Rectal smooth muscle tissue (tissue), 1 donor: ENCODE measurements around the gene CIDEB.

Experiments used
- H3K27ac ChIP-seq: one replicate; pipeline ENCODE4 v1.7.0; 2013; ENCODE audit warnings: low read depth, low read length, inconsistent platforms
- H3K27me3 ChIP-seq: one replicate; pipeline ENCODE4 v1.7.0; 2013; ENCODE audit warnings: low read length; ENCODE audit not compliant: control insufficient read depth, insufficient read depth
- H3K36me3 ChIP-seq: one replicate; pipeline ENCODE4 v1.7.0; 2013; ENCODE audit warnings: low read length; ENCODE audit not compliant: control insufficient read depth, insufficient read depth
- H3K4me1 ChIP-seq: one replicate; pipeline ENCODE4 v1.7.0; 2013; ENCODE audit warnings: low read length; ENCODE audit not compliant: control insufficient read depth, insufficient read depth
- H3K4me3 ChIP-seq: one replicate; pipeline ENCODE4 v1.7.0; 2013; ENCODE audit warnings: low read length
- H3K9ac ChIP-seq: one replicate; pipeline ENCODE4 v1.7.0; 2013; ENCODE audit warnings: low read length

The CIDEB gene

DNA sequence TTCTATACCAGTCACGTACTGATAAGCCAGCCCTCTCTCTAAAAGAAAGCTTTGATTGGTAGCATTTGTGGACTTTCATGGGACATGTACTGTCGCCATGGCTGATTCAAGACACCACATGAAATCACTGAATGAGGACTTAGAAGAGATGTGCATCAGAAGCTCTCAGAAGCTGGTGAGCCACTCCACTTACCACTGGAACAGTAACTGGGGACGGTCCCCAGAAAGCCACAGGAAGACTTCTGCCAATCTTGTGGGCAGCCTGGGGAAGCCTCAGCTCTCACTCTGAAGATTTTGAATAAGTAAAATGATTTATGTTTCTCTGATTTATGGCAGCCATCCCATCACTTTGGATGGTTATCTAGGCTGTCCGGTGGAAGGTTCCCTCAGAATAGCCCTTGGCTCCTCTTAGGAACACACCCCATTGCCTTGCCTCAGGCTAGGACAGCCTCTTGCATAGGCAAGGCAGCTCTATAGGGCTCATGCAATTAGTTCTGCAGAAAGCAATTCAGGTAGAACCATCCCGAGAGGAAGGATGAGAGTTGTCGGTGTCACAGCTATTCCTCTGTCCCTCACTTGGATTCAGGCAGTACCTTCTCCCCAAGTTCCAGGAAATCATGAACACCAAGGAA, 18.0 kb downstream of the CIDEB start:
- H3K27ac ChIP-seq, result no peak overlapping the region
- H3K36me3 ChIP-seq, result peaks cover 34% of the 10 kb centered on the region

DNA sequence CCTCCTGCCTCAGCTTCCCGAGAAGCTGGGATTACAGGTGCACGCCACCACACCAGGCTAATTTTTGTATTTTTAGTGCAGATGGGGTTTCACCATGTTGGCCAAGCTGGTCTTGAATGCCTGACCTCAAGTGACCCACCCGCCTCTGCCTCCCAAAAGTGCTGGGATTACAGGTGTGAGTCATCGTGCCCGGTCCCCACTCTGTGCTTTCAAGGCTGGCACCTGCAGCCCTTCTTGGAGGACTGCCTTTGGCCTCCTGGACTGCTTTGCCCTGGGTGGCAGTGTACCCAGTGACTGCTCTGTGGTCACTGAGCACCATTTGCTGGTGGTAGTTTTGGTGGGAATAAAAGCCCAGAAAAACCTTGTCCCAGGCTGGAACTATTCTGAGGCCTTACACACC, 20.8 kb downstream of the CIDEB start:
- Histone ChIP-seq H3K27me3 (no peaks in the 10 kb centered on the region), H3K27ac (no peak overlapping the region), H3K36me3 (peaks cover 26% of the 10 kb centered on the region), H3K4me3 (no peak overlapping the region), H3K9ac (no peak overlapping the region), H3K4me1 (no peaks in the 10 kb centered on the region)

More for the DNA sequence above, 18.0 kb downstream of the CIDEB start:
- Histone ChIP-seq H3K4me3 (no peak overlapping the region), H3K4me1 (no peaks in the 10 kb centered on the region), H3K27me3 (no peaks in the 10 kb centered on the region), H3K9ac (no peak overlapping the region)

DNA sequence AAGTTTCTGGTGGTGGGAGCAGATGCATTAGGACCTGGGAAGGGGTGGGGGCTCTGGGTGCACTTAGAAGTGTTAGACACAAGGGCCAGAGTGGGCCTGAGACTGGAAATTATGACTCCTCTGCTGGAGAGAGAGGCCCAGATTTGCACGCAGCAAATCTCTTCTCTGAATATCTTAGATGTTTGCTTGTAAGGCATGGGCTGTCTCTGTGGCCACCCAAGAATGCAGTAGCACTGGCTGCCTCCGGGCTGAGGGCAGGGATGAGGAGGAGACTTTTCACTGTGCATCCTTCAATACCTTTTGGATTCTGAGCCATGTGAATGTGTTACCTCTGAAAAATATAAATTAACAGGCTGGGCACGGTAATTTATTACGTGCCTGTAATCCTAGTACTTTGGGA, 22.4 kb downstream of the CIDEB start:
- no peak overlapping the region for H3K4me3 ChIP-seq
- no peak overlapping the region for H3K27ac ChIP-seq
- H3K36me3 ChIP-seq, result peaks cover 9% of the 10 kb centered on the region
- H3K9ac ChIP-seq, result no peak overlapping the region
- H3K27me3 ChIP-seq, result no peaks in the 10 kb centered on the region
- H3K4me1 ChIP-seq, result no peaks in the 10 kb centered on the region

DNA sequence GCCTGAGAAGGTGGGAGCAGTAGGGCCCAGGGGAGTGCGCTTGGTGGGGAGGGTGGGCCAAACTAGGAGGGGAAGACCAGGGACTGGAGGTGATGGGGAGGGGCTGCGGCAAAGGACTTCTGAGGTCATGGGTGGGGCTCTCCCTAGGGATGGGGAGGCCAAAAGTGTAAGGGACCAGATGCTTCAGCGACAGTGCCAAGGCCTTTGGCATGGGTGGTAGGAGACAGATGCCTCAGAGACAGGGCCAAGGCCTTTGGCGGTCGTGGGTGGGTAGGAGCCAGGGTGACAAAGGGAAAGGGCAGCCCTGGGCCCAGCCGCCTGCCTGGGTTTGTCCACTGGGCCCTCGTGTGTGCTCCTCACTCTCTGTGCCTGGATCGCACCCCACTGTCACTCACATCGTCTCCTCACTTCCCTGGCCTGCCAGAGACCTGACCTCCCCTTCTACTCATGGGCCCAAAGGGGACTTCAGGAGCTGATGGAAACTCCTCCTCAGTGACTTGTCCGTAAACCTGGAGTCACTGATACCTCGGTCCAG, 23.2 kb downstream of the CIDEB start:
- H3K9ac ChIP-seq, result no peak overlapping the region
- H3K4me3 ChIP-seq, result no peak overlapping the region
- no peaks in the 10 kb centered on the region for H3K4me1 ChIP-seq
- no peak overlapping the region for H3K27ac ChIP-seq
- peaks cover 3% of the 10 kb centered on the region for H3K36me3 ChIP-seq
- H3K27me3 ChIP-seq, result no peaks in the 10 kb centered on the region

DNA sequence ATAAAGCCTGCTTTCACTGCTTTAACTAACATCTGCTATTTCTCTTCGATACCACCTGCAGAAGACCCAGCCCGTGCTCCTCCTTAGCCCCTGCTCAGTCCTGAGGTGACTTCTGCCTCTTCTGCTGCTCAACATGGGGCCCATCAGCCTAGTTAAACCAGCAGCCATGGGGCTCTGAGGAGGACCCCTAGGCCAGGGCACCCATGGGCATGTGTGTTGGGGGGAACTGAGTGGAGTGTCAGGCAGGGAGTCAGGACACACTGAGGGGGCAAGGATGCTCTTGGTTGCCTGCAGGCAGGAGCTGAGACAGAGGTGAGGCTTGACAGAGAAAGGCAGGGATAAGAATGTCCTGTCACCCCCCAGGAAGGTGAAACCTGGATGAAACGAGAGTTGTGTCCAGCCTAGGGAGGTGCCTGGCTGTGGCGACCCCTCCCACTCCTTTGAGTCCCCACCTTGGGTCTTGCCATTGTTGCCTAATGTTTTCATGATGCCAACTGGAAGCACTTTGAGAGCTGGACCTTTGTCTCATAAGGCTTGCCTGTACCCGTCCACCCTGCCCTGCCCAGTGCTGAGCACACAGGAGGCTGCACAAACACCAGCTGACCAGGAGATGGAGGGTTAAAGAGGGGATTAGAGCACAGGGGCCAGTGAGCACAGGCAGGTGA, 23.8 kb downstream of the CIDEB start:
- no peaks in the 10 kb centered on the region for H3K36me3 ChIP-seq
- H3K27ac ChIP-seq, result no peak overlapping the region
- H3K27me3 ChIP-seq, result no peaks in the 10 kb centered on the region
- no peak overlapping the region for H3K4me3 ChIP-seq
- no peak overlapping the region for H3K9ac ChIP-seq
- no peaks in the 10 kb centered on the region for H3K4me1 ChIP-seq

DNA sequence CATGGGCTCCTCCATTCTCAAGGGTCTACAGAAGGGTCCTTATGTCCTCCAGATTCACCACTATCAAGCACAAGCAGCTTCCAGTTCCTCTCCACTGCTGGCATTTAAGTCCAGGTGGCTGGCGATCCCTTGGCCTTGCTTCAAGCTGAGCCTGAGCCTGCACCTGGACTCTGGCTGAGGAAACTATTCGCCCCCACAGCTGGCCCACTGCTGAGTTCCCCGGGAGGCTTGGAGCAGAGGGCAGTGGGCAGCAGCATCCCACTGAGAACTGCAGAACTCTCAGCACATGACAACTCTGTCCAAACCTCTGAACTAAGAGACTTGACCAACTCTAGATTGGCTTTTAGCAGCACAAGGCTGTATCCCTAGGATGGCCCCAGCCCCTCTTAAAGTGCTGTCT, 25.0 kb downstream of the CIDEB start:
- no peak overlapping the region for H3K4me3 ChIP-seq
- H3K9ac ChIP-seq, result no peak overlapping the region
- H3K27me3 ChIP-seq, result no peaks in the 10 kb centered on the region
- no peaks in the 10 kb centered on the region for H3K4me1 ChIP-seq
- no peaks in the 10 kb centered on the region for H3K36me3 ChIP-seq
- H3K27ac ChIP-seq, result no peak overlapping the region

DNA sequence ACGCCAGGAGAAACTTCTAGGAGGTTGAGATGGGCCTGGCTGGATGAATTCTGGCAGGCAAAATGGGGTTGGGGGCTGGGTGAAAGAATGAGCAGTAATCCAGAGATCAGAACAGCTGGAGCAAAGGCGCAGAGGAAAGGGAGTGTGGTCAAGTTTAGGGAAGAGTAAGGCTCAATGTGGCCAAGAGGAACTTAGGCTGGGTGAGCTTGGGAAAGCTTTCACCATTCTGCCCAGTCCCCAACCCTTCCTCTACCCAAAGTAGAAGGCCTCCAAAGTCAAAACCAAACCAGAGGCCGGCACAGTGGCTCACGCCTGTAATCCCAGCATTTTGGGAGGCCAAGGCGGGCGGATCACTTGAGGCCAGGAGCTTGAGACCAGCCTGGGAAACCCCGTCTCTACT, 26.1 kb downstream of the CIDEB start:
- H3K27me3 ChIP-seq, result no peaks in the 10 kb centered on the region
- no peak overlapping the region for H3K27ac ChIP-seq
- H3K36me3 ChIP-seq, result no peaks in the 10 kb centered on the region
- H3K4me3 ChIP-seq, result no peak overlapping the region
- H3K9ac ChIP-seq, result no peak overlapping the region
- H3K4me1 ChIP-seq, result no peaks in the 10 kb centered on the region

DNA sequence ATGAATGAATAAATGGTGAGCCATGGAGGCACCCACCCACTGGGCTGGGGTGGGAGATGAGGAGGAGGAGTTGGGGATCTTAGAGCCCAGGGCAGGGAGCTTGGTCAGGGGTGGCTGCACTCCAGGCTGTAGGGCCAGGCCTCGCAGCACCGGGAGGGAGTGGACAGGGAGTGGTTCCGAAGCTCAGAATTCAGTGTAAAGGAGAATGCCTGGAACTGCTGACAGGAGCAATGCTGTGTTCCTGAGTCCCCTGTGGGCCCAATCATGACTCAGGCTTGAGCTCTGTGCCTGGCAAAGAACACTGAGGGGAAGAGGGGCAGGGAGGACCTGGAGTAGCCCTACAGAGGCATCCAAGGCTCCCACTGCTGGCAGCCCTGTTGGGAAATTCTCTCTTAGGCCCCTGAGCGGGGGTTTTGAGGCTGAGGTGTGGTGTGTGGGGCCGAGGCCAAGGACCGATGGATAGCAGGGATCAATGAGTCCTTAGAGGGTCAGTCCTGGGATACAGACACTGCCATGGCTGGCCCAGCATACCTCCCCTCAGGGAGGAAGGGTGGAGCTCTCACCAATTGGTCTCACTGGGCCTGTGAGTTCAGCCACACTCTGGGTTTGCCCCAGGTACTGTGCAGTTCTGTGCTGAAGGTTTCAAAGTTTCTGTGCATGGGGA, 26.8 kb downstream of the CIDEB start:
- Histone ChIP-seq H3K4me1 (no peaks in the 10 kb centered on the region), H3K27ac (no peak overlapping the region), H3K9ac (no peak overlapping the region), H3K36me3 (no peaks in the 10 kb centered on the region), H3K4me3 (no peak overlapping the region), H3K27me3 (no peaks in the 10 kb centered on the region)

DNA sequence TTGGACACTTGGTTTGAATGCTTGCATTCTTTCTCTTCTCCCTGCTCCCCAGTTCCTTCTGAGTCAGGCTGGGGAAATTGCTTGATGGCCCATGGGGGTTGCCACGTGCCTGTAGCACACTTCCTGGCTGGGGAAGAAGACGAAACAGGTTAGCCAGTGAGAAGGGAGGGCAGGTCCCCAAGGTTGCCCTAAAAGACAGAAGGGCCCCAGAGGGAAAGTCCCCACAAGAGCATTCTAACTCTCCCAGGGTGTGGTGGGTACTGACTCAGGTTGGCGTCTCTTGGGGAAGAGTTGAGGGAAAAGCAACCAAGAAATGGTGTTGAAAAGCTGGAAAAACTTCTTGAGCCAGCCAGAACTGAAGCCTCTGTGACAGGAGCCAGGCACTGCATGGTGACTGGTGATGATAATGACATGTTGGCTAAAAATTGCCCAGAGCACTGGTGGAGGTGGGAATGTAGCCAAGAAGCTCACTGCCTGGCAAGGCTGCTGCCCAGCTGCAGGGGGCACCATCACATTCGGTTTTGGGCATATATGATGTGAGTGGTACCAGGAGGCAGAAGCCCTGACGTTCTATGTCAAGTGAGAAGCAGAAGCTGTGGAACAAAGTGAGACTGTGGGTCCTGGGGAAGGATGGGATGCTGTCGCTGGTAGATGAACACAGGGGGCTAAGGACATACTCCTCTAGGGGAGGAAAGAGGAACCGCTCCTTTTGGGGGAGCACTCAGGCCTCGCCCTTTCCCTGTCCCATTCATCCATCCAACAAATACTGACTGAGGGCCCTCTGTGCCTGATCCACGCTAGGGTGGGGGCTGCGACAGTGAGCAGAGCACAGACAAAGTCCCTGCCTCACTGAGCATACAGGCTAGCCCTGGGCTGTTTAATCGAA, 28.2 kb downstream of the CIDEB start:
- Histone ChIP-seq H3K4me1 (no peaks in the 10 kb centered on the region), H3K27me3 (no peaks in the 10 kb centered on the region), H3K4me3 (no peak overlapping the region), H3K27ac (no peak overlapping the region), H3K9ac (no peak overlapping the region), H3K36me3 (no peaks in the 10 kb centered on the region)

DNA sequence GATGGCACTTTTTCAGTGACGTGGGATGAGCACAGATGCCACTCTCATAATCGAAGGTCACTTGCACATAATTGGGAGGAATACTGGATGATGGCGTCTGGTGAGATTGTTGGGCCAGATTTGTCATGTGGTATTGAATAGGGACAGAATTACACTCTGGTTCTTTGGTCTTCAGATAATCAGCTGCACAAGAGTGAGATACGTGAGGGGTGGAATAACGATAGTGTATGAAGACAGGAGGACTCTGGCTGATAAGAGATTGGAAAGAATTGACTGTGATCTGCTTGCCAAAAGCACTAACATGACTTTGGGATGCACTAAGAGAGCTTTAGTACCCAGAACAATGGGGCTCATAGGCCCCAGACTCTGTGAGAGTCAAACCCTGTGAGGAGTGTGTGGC, 29.4 kb downstream of the CIDEB start:
- no peaks in the 10 kb centered on the region for H3K27me3 ChIP-seq
- no peak overlapping the region for H3K4me3 ChIP-seq
- no peak overlapping the region for H3K9ac ChIP-seq
- H3K27ac ChIP-seq, result no peak overlapping the region
- H3K4me1 ChIP-seq, result no peaks in the 10 kb centered on the region
- H3K36me3 ChIP-seq, result no peaks in the 10 kb centered on the region

DNA sequence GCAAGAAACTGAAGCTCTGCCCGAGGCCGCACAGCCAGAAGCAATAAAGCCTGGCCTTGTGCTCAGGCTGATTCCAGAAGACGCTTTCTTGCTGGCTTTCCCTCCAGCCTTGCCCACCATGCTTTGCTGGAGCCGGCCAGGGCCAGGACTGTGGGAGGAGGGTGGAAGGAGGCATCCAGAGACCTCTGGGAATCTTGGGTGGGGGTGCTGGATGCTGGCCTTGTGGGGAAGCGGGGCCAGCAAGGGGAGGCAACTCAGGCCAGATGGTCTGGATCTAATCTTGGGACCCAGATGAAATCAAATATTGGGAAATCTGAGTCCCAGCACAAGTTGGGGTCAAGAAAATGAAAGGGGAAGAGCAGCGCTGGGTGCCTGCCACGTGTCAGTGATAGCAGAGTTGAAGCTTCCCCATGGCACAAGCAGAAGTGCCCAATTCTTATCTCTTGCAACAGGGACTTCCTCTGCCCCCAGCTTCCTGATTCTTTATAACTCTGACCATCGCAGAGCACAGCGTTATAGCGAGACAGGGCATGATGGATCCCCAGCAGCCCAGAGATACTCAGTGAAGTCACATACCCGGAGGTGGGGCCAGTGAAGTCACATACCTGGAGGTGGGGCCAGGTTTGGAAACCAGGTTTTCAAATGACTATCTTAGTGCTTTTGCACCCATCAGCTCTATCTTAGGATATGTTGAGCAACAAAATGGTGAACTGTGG, 30.0 kb downstream of the CIDEB start:
- Histone ChIP-seq H3K27me3 (no peaks in the 10 kb centered on the region), H3K4me1 (no peaks in the 10 kb centered on the region), H3K9ac (no peak overlapping the region), H3K4me3 (no peak overlapping the region), H3K36me3 (no peaks in the 10 kb centered on the region), H3K27ac (no peak overlapping the region)
